GM12865 (cell line): ENCODE measurements around the gene FAM210A.

Experiments
- DNase-seq: peaks from one replicate; pipeline ENCODE4 v3.0.0; 2010; ENCODE audit warnings: low read depth
- H3K4me3 ChIP-seq: 2 replicates; pipeline ENCODE4 v1.5.1; 2011; ENCODE audit warnings: mild to moderate bottlenecking, low read depth, low read length, control low read depth
- TF ChIP-seq, protein P1 (sequence below): IDR thresholded peaks from 2 replicates; pipeline ENCODE4 v1.5.1; 2011; ENCODE audit warnings: low read length, control low read depth, low read depth, inconsistent platforms; ENCODE audit not compliant: insufficient read depth; ENCODE audit errors: missing control alignments

The FAM210A gene

DNA sequence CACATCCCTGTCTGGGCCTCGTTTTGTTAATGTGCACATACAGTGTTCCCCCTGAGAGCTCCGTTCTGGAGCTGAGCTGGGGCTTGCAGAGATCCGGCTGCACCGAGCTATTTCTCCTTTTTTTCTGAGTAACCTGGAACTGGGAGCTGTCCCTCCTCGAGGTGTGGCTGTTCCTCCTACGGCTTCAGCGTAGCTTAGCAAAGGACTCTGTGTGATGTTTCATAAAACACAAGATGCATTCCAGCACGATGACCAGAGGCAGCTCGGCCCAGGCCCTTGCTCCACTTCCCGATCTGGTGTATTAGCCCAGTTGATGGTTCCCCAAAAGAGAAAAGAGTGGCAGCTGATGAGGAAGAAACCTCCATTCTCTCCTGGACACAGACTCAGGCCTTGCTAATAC, 103.0 kb downstream of the FAM210A start:
- no peak for DNase-seq
- TF ChIP-seq, protein P1, sequence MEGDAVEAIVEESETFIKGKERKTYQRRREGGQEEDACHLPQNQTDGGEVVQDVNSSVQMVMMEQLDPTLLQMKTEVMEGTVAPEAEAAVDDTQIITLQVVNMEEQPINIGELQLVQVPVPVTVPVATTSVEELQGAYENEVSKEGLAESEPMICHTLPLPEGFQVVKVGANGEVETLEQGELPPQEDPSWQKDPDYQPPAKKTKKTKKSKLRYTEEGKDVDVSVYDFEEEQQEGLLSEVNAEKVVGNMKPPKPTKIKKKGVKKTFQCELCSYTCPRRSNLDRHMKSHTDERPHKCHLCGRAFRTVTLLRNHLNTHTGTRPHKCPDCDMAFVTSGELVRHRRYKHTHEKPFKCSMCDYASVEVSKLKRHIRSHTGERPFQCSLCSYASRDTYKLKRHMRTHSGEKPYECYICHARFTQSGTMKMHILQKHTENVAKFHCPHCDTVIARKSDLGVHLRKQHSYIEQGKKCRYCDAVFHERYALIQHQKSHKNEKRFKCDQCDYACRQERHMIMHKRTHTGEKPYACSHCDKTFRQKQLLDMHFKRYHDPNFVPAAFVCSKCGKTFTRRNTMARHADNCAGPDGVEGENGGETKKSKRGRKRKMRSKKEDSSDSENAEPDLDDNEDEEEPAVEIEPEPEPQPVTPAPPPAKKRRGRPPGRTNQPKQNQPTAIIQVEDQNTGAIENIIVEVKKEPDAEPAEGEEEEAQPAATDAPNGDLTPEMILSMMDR = no peak
- no peak overlapping the region for H3K4me3 ChIP-seq

DNA sequence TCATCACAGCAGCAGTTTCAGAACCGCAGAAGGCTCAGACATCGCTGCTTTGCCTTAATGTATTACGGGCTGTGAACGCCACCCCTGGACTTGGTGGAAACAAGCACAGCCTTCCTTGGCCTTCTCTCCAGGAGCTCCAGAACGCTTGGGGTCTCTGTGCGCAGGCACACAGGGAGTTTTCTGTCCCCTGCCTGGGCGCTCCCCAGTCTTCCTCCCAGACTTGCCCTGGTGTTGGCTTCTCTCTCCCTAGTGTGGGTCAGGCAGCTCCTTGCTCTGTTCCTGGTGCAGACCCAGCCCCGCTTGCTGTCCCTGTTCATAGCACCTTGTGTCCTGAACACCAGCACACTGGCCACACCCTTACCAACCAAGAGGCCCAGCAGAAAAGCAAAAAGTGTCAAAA, 103.6 kb downstream of the FAM210A start:
- TF ChIP-seq, protein P1 = no peak
- DNase-seq = no peak
- no peak overlapping the region for H3K4me3 ChIP-seq

DNA sequence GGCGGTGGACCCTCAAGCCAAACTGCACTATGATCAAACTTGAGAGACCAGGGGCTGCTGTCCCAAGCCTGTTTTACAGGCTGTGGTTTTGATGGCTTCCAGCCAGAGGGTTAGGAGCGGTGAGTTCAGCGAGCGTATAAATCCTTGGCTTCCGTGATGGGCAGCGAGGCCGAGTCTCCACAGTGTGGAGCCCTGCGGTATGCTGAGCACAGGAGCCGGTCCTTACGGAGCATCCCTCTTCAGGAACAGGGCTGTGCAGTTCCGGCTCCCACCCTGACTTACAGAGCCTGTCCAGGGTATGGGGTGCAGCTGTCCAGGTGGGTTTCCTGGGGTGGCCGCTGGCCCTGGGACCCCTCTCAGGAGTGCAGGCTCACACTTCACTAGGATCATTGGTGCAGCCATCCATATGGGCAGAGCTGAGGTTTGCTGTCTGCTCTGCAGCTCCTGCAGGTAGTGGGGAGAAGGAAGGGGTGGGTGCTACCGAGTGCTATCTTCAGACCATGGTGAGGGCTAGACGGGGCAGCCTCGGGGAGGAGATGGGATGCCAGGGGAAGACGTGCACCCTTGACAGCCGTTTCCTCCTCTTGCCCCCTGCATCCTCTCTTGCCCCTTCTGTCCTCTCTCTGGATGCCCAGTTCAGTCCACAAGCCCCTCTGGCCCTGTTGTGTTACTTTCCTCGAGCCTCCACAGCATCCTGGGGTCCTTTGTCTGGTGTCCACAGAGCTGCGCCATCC, 104.3 kb downstream of the FAM210A start:
- H3K4me3 ChIP-seq = no peak overlapping the region
- no peak for DNase-seq
- TF ChIP-seq, protein P1 = no peak

DNA sequence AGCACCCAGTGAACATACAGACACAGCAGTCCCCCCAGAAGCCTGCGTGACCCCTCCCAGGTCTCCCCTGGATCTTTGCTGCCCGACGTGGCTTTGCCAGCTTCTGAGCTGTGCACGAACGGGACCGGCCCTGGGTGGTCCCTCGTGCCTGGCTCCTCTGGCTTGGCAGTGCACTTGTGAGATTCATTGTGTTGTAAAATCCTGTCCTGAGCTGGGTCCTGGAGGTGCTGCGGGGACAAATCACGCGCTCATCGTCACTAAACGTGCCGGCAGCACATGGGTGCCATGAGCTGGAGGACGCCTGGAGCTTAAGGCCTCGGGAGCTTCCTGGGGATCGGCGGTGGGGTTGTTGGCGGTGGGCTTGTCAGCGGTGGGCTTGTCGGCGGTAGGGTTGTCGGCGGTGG, 104.9 kb downstream of the FAM210A start:
- DNase-seq = no peak
- TF ChIP-seq, protein P1 = no peak
- H3K4me3 ChIP-seq = no peak overlapping the region

DNA sequence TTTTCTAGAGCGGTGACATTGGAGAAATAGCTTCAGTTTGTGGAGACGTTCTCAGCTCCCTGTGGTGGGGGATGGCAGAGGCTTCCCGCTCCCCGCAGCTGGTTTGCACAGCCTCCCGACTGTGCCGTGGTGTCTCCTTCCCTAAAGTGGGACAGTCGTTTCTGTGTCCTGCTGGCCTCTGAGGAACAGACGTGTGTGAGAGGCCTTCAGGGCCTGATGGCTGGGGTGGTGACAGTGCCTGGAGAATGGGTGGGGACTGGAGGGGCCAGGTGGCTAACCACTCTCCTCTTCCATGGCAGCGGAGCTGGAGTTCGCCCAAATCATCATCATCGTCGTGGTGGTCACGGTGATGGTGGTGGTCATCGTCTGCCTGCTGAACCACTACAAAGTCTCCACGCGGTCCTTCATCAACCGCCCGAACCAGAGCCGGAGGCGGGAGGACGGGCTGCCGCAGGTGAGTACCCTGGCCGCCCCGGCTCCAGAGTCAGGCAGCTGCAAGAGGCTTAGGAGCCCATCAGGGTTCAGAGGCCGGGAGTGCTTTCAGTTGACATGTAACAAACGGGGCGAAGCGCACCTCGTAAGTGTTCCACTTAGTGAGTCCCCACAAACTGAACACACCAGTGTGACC, 105.4 kb downstream of the FAM210A start:
- no peak for DNase-seq

DNA sequence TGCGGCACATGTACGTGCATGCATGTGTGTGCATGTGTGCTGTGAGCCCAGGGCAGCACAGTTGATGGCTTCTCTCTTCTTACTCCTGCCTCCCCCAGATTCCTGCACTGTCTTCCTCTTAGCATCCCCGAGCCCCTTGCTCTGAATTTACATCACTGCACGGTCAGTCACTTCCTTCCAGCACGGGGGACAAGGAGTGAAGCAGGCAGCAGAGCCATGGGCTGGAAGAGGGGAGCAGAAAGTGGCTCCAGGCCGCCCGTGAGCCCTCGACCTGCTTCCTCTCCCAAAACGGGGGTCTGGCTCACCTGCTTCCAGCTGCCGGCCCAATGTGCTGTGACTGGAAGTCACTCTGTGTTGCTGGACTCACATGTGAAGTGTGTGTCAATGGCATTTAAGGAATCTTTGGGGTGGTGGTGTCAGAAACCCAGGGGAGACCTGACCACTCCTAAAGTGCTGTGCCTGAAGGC, 106.1 kb downstream of the FAM210A start:
- TF ChIP-seq, protein P1 = no peak
- DNase-seq = no peak
- H3K4me3 ChIP-seq = no peak overlapping the region

More for the DNA sequence above, 105.4 kb downstream of the FAM210A start:
- TF ChIP-seq, protein P1 = no peak
- no peak overlapping the region for H3K4me3 ChIP-seq
